Measurements from ENCODE around the gene MON1B. TPM values are rescaled to one million over a fixed set of nuclear protein-coding genes. Genes with fewer than 3 reads are reported as not detected.
A peak's percentile ranks its signal among the peaks of the same experiment; 100 is the strongest.

Gene MON1B
- total and polyA plus RNA-seq, 9 of the 15 experiments (the other 6 are each of a cell fraction or from before 2014, with no cell fraction given): 5.0 to 66.0 (median 12.6) TPM

GRCh38 chr16:77171745-77172635 is 19.0 kb upstream of the MON1B start:
- Histone ChIP-seq H3K79me2 (ENCODE audit: control insufficient read depth, insufficient read depth, low read length) (no peaks in the 10 kb centered on the region), H3K4me3 (no peak overlapping the region), H3K36me3 (ENCODE audit: control insufficient read depth, insufficient read depth, low read length) (no peaks in the 10 kb centered on the region), H3K9ac (ENCODE audit: insufficient read depth in 1 of 2, low read depth in 2 of 2, low read length in 2 of 2) (no peak overlapping the region), H3K9me3 (replicated peaks; ENCODE audit: control insufficient read depth, insufficient read depth, low read depth, low read length) (no peaks in the 10 kb centered on the region), H3K4me1 (replicated peaks in 1 of 2; ENCODE audit: control insufficient read depth in 2 of 2, insufficient read depth in 2 of 2, low read length in 2 of 2) (no peaks in the 10 kb centered on the region), H4K20me1 (replicated peaks; ENCODE audit: control insufficient read depth, insufficient read depth, low read length) (no peaks in the 10 kb centered on the region), H2AFZ (ENCODE audit: low read depth, low read length) (no peak overlapping the region), H3K9me1 (ENCODE audit: control insufficient read depth, insufficient read depth, low read length) (no peaks in the 10 kb centered on the region), H3K27ac (ENCODE audit: extremely low read depth, low read depth, low read length) (no peak overlapping the region), H3K27me3 (ENCODE audit: control insufficient read depth in 2 of 2, insufficient read depth in 2 of 2, low read length in 2 of 2) (no peaks in the 10 kb centered on the region; a peak in 1 of 5 replicates), H3K4me2 (ENCODE audit: insufficient read depth, low read length) (no peak overlapping the region)
- DNase-seq (ENCODE audit: extremely low read depth in 1 of 4, low spot score in 3 of 4): peak; percentile 55 to 73 (median 60)
- WGBS (ENCODE audit: insufficient coverage, low coverage, missing lambda C conversion rate): 0% methylated on average over 5 of the region's 5 CpGs
- BruUV-seq (replicated peaks): no TSS peak
- in situ Hi-C loops (cut with MboI): loop anchor here (5.0 to 25.0 kb wide), 2 partner anchors 510 to 1385 kb away; no protein-coding TSS in a partner anchor
- FAIRE-seq: peak; percentile 86
- ATAC-seq: peak; percentile 87
- CTCF ChIA-PET (ENCODE audit: low intra/inter-chr PET ratio): interaction anchor here (0.6 to 4.2 kb wide), 4 partner anchors 129 to 1926 kb away, joined by 3 to 23 read pairs (median 5); no protein-coding TSS in a partner anchor
- POLR2A ChIA-PET: interaction anchor here (0.6 kb wide), 1 partner anchor 94 kb away, joined by 3 read pairs; no protein-coding TSS in a partner anchor
- intact Hi-C loops (cut with micrococcal nuclease): loop anchor here (1.0 kb wide), 2 partner anchors 1369 to 1383 kb away; no protein-coding TSS in a partner anchor
- no peak for TF ChIP-seq PHTF2 (CRISPR knock-in tag; IDR thresholded peaks at IDR 0.05)
- TF ChIP-seq IRF2 (CRISPR knock-in tag; IDR thresholded peaks at IDR 0.05): no peak
- peak; percentile 71 to 83 for TF ChIP-seq RAD21 (CRISPR knock-in tag; conservative IDR thresholded peaks at IDR 0.05 in 1 of 2, IDR thresholded peaks at IDR 0.05 in 1 of 2)
- no peak for TF ChIP-seq CHD4 (IDR thresholded peaks at IDR 0.05; ENCODE audit: insufficient read depth, insufficient replicate concordance, low read depth, low read length, poor library complexity, severe bottlenecking)
- peak; percentile 52 to 75 (median 63); a peak in 5 of 6 replicates for TF ChIP-seq CTCF (IDR thresholded peaks at IDR 0.05 in 2 of 3, conservative IDR thresholded peaks at IDR 0.05 in 1 of 3; ENCODE audit: insufficient read depth in 2 of 3, low read depth in 1 of 3, low read length in 3 of 3)
- TF ChIP-seq SMC3 (conservative IDR thresholded peaks at IDR 0.05; ENCODE audit: insufficient read depth, low read depth, low read length): peak; percentile 44; the same call in 1 of the 2 replicates
- peak; percentile 51; the same call in 1 of the 2 replicates for TF ChIP-seq REST (IDR thresholded peaks at IDR 0.05; ENCODE audit: borderline replicate concordance)
- no peak for TF ChIP-seq REST (CRISPR knock-in tag; IDR thresholded peaks at IDR 0.05; ENCODE audit: low read depth)
- 0 out of 2 replicates have a peak, but pooled peaks have one; percentile 23 for TF ChIP-seq NFIC (IDR thresholded peaks at IDR 0.05)
- no peak for TF ChIP-seq CBFA2T2 (conservative IDR thresholded peaks at IDR 0.05)

Measured in K562 (cell line).